Lower lobe of right lung (tissue), 2 donors: Measurements from ENCODE around the gene ZAP70. TPM values are rescaled to one million over a fixed set of nuclear protein-coding genes. Genes with fewer than 3 reads are reported as not detected.

Experiments used
- ATAC-seq, 2 donors: fragments of 200-7000 bp; cut with Tn5 transposase; one replicate each; pipeline ENCODE4 v1.9.1; 2020 to 2022; ENCODE audit warnings: mild to moderate bottlenecking in 2 of 2, moderate library complexity in 2 of 2
- DNase-seq: peaks from one replicate; pipeline ENCODE4 v3.0.0-alpha.2; 2020
- H3K27ac ChIP-seq: fragments of 200-600 bp; one replicate; pipeline ENCODE4 v1.8.0; 2022
- H3K27me3 ChIP-seq: fragments of 200-600 bp; one replicate; pipeline ENCODE4 v1.8.0; 2022; ENCODE audit warnings: low read depth
- H3K36me3 ChIP-seq: fragments of 200-600 bp; one replicate; pipeline ENCODE4 v1.8.0; 2022; ENCODE audit warnings: mild to moderate bottlenecking
- H3K4me1 ChIP-seq: fragments of 200-600 bp; one replicate; pipeline ENCODE4 v1.8.0; 2022
- H3K4me3 ChIP-seq: fragments of 200-600 bp; one replicate; pipeline ENCODE4 v1.8.0; 2022; ENCODE audit warnings: mild to moderate bottlenecking
- H3K9me3 ChIP-seq: fragments of 200-600 bp; one replicate; pipeline ENCODE4 v1.8.0; 2022
- CTCF ChIP-seq: fragments of 200-600 bp; IDR thresholded peaks from one replicate; pipeline ENCODE4 v1.8.0; 2022; ENCODE audit warnings: antibody characterized with exemption, mild to moderate bottlenecking
- intact Hi-C: fragments of 100-400 bp; cut with DNase I; formaldehyde crosslinking; loops from one replicate; pipeline ENCODE4 v1.11.0; 2022
- total RNA-seq: library from RNA; stranded (reverse); fragmentation: NEBNext Ultra II Directional; extraction: Animal tissue kit (Norgen Biotek cat#: 25700); gene quantifications from one replicate; pipeline ENCODE4 v1.2.1, GENCODE V29; 2021
- donor health status: DM: no; HTN: yes; CAD: no; lungs with severe emphysema.

The ZAP70 gene
- total RNA-seq, 1 donor from 2014 or later: 8.8 TPM

- DNase-seq: no peak
- no peak overlapping the region for H3K4me3 ChIP-seq
Measured at GRCh38 chr2:97734061-97735051, 21.0 kb downstream of the ZAP70 start.

GRCh38 chr2:97735161-97735561, 21.8 kb downstream of the ZAP70 start:
- ATAC-seq: no peak
- no peaks in the 10 kb centered on the region for H3K36me3 ChIP-seq
- H3K4me3 ChIP-seq: no peak overlapping the region
- H3K9me3 ChIP-seq: peaks cover 5% of the 10 kb centered on the region
- H3K27me3 ChIP-seq: no peaks in the 10 kb centered on the region
- intact Hi-C loops: no loop called here
- H3K4me1 ChIP-seq: no peaks in the 10 kb centered on the region
- no peak for TF ChIP-seq CTCF
- DNase-seq: no peak
- no peak overlapping the region for H3K27ac ChIP-seq

More at GRCh38 chr2:97734061-97735051, 21.0 kb downstream of the ZAP70 start:
- no peaks in the 10 kb centered on the region for H3K4me1 ChIP-seq
- no peak for ATAC-seq
- intact Hi-C loops: no loop called here
- H3K27ac ChIP-seq: no peak overlapping the region
- no peak for TF ChIP-seq CTCF
- H3K27me3 ChIP-seq: no peaks in the 10 kb centered on the region
- H3K9me3 ChIP-seq: peaks cover 8% of the 10 kb centered on the region
- no peaks in the 10 kb centered on the region for H3K36me3 ChIP-seq

- Histone ChIP-seq H3K9me3 (no peaks in the 10 kb centered on the region), H3K4me3 (no peak overlapping the region), H3K27me3 (no peaks in the 10 kb centered on the region), H3K4me1 (no peaks in the 10 kb centered on the region), H3K36me3 (no peaks in the 10 kb centered on the region), H3K27ac (no peak overlapping the region)
- TF ChIP-seq CTCF: no peak
- no peak for ATAC-seq
- intact Hi-C loops: no loop called here
- no peak for DNase-seq
Measured at GRCh38 chr2:97736185-97736584, 22.8 kb downstream of the ZAP70 start.

GRCh38 chr2:97736608-97737330, 23.4 kb downstream of the ZAP70 start:
- no peak for DNase-seq
- no peak overlapping the region for H3K4me3 ChIP-seq
- H3K27ac ChIP-seq: no peak overlapping the region
- H3K9me3 ChIP-seq: no peaks in the 10 kb centered on the region
- no peaks in the 10 kb centered on the region for H3K4me1 ChIP-seq
- intact Hi-C loops: no loop called here
- H3K36me3 ChIP-seq: no peaks in the 10 kb centered on the region
- ATAC-seq: no peak
- no peaks in the 10 kb centered on the region for H3K27me3 ChIP-seq
- TF ChIP-seq CTCF: no peak

- H3K27ac ChIP-seq: no peak overlapping the region
- ATAC-seq (no peak), DNase-seq (no peak)
- no peaks in the 10 kb centered on the region for H3K36me3 ChIP-seq
- H3K4me1 ChIP-seq: peaks cover 7% of the 10 kb centered on the region
- no peak for TF ChIP-seq CTCF
- intact Hi-C loops: no loop called here
- no peak overlapping the region for H3K4me3 ChIP-seq
- no peaks in the 10 kb centered on the region for H3K27me3 ChIP-seq
- H3K9me3 ChIP-seq: no peaks in the 10 kb centered on the region
Measured at GRCh38 chr2:97737421-97738178, 24.2 kb downstream of the ZAP70 start.
